Measurements from ENCODE around the gene NAGS. TPM values are rescaled to one million over a fixed set of nuclear protein-coding genes. Genes with fewer than 3 reads are reported as not detected.
"Not testable (repeated sequence)": the region's sequence is repeated elsewhere in the genome, so short reads cannot be mapped to it uniquely, and the experiment has no call there.

NAGS gene
- total and polyA plus RNA-seq, 2 experiments from 2014 or later, result 4.2 to 7.2 TPM

GRCh38 chr17:43995150-43995471 lies 9.3 kb upstream of the NAGS start (continued):
- TF ChIP-seq ZNF462 (CRISPR knock-in tag; IDR thresholded peaks at IDR 0.05) (no peak), REST (IDR thresholded peaks at IDR 0.05; ENCODE audit: unreplicated experiment) (no peak)

- H3K27ac Mint-ChIP-seq, result not testable (repeated sequence)
Observed at GRCh38 chr17:43997180-43997579, 7.2 kb upstream of the NAGS start.

More at GRCh38 chr17:43997180-43997579, 7.2 kb upstream of the NAGS start:
- not testable (repeated sequence) for H3K36me3 ChIP-seq (ENCODE audit: insufficient read depth); DNase-seq (ENCODE audit: low spot score); H3F3A ChIP-seq (replicated peaks; ENCODE audit: low read depth); H3K4me2 ChIP-seq; H3K9me2 ChIP-seq (ENCODE audit: insufficient read depth); H3K79me2 ChIP-seq (replicated peaks; ENCODE audit: insufficient read depth); H3K9me3 Mint-ChIP-seq; H3K4me1 Mint-ChIP-seq; ATAC-seq; H4K20me1 ChIP-seq (replicated peaks; ENCODE audit: insufficient read depth); H3K36me3 Mint-ChIP-seq (ENCODE audit: low read depth); H3K4me3 Mint-ChIP-seq; H3K4me1 ChIP-seq (ENCODE audit: insufficient read depth); H2AFZ ChIP-seq; H3K27ac ChIP-seq (ENCODE audit: low read depth); H3K27me3 ChIP-seq (ENCODE audit: insufficient read depth); H3K4me3 ChIP-seq
- H3K27me3 Mint-ChIP-seq (ENCODE audit: insufficient read depth, low read depth, poor library complexity), result peaks cover 15% of the 10 kb centered on the region
